Neuronal stem cell (in vitro differentiated cells): ENCODE results near the gene NLN.

Experiments
- DNase-seq: peaks from one replicate; pipeline ENCODE4 v3.0.0-alpha.2; 2013; ENCODE audit warnings: low spot score
- H2AFZ ChIP-seq: one replicate; pipeline ENCODE4 v1.6.1; 2013; ENCODE audit warnings: mild to moderate bottlenecking, low read length, inconsistent platforms
- H2AK5ac ChIP-seq: 2 replicates; pipeline ENCODE4 v1.6.1; 2013; ENCODE audit warnings: low read depth, mild to moderate bottlenecking, inconsistent platforms, low read length, moderate library complexity, mixed read lengths
- H2BK120ac ChIP-seq: 2 replicates; pipeline ENCODE4 v1.6.1; 2013; ENCODE audit warnings: low read depth, mild to moderate bottlenecking, inconsistent platforms, low read length, moderate library complexity, mixed read lengths
- H2BK12ac ChIP-seq: one replicate; pipeline ENCODE4 v1.6.1; 2013; ENCODE audit warnings: low read length, inconsistent platforms
- H2BK15ac ChIP-seq: 2 replicates; pipeline ENCODE4 v1.6.1; 2013; ENCODE audit warnings: mild to moderate bottlenecking, low read length, inconsistent platforms, mixed read lengths
- H2BK5ac ChIP-seq: one replicate; pipeline ENCODE4 v1.6.1; 2013; ENCODE audit warnings: inconsistent platforms, mild to moderate bottlenecking, low read length, moderate library complexity
- H3K14ac ChIP-seq: one replicate; pipeline ENCODE4 v1.6.1; 2013; ENCODE audit warnings: low read length, inconsistent platforms
- H3K18ac ChIP-seq: 2 replicates; pipeline ENCODE4 v1.6.1; 2013; ENCODE audit warnings: low read length, inconsistent platforms
- H3K23ac ChIP-seq: 2 replicates; pipeline ENCODE4 v1.6.1; 2013; ENCODE audit warnings: low read depth, mild to moderate bottlenecking, mixed read lengths, low read length, inconsistent platforms; ENCODE audit not compliant: poor library complexity
- H3K27ac ChIP-seq: replicated peaks from 3 replicates; pipeline ENCODE4 v1.5.1; 2013; ENCODE audit warnings: low read length, inconsistent platforms
- H3K27me3 ChIP-seq, 3 experiments: 2 replicates each; pipeline ENCODE4 v1.6.1; 2013; ENCODE audit warnings: low read length in 3 of 3, mild to moderate bottlenecking in 2 of 3, inconsistent platforms in 1 of 3, low read depth in 1 of 3, mixed read lengths in 1 of 3, moderate library complexity in 1 of 3; ENCODE audit not compliant: control insufficient read depth in 3 of 3, insufficient read depth in 3 of 3
- H3K36me3 ChIP-seq, 2 donors: replicated peaks in 1 of 2; 2 replicates each; pipeline ENCODE4 v1.6.1; 2013; ENCODE audit warnings: low read length in 2 of 2; ENCODE audit not compliant: control insufficient read depth in 2 of 2, insufficient read depth in 2 of 2
- H3K4ac ChIP-seq: 2 replicates; pipeline ENCODE4 v1.6.1; 2013; ENCODE audit warnings: inconsistent platforms, mild to moderate bottlenecking, low read length, moderate library complexity
- H3K4me1 ChIP-seq, 2 donors: 1 replicate in 1 of 2; 2 replicates in 1 of 2; pipeline ENCODE4 v1.6.1; 2013; ENCODE audit warnings: low read length in 2 of 2, low read depth in 1 of 2; ENCODE audit not compliant: control insufficient read depth in 2 of 2, insufficient read depth in 1 of 2
- H3K4me2 ChIP-seq: one replicate; pipeline ENCODE4 v1.6.1; 2013; ENCODE audit warnings: mild to moderate bottlenecking, low read length, inconsistent platforms; ENCODE audit not compliant: insufficient read depth, poor library complexity, severe bottlenecking
- H3K4me3 ChIP-seq, 2 donors: 2 replicates each; pipeline ENCODE4 v1.5.1; 2013; ENCODE audit warnings: low read length in 2 of 2, mild to moderate bottlenecking in 2 of 2, inconsistent platforms in 1 of 2, moderate library complexity in 1 of 2
- H3K79me1 ChIP-seq: one replicate; pipeline ENCODE4 v1.6.1; 2013; ENCODE audit warnings: low read depth, mild to moderate bottlenecking, inconsistent platforms, low read length, moderate library complexity
- H3K9ac ChIP-seq: one replicate; pipeline ENCODE4 v1.6.1; 2013; ENCODE audit warnings: mild to moderate bottlenecking, low read depth, low read length, inconsistent platforms; ENCODE audit not compliant: poor library complexity
- H3K9me3 ChIP-seq, 2 donors: replicated peaks in 1 of 2; 2 replicates each; pipeline versions ENCODE3 to v1.6.1; 2013; ENCODE audit warnings: low read length in 2 of 2, mild to moderate bottlenecking in 2 of 2, inconsistent platforms in 1 of 2, low read depth in 1 of 2, mixed read lengths in 1 of 2, moderate library complexity in 1 of 2; ENCODE audit not compliant: control insufficient read depth in 2 of 2, insufficient read depth in 1 of 2
- H4K8ac ChIP-seq: one replicate; pipeline ENCODE4 v1.6.1; 2013; ENCODE audit warnings: low read depth, mild to moderate bottlenecking, inconsistent platforms, low read length, moderate library complexity
- H4K91ac ChIP-seq: one replicate; pipeline ENCODE4 v1.6.1; 2013; ENCODE audit warnings: low read length, low read depth, mild to moderate bottlenecking, inconsistent platforms; ENCODE audit not compliant: poor library complexity
- WGBS, 2 donors: extraction: QIAGEN DNeasy Blood & Tissue Kit; methylation state at CpG; one replicate each; pipeline ENCODE4 v1.1.7; 2013; ENCODE audit warnings: missing lambda C conversion rate in 2 of 2, mixed read lengths in 1 of 2; ENCODE audit not compliant: insufficient read length in 2 of 2, insufficient replicate concordance in 1 of 2; ENCODE audit errors: extremely low coverage in 2 of 2; 5-methylcytosine and 5-hydroxymethylcytosine counted together

NLN gene

GRCh38 chr5:65707663-65708062 lies 14.3 kb upstream of the NLN start:
- Histone ChIP-seq H3K18ac (no peak overlapping the region), H3K27me3 (no peaks in the 10 kb centered on the region), H3K4me1 (no peaks in the 10 kb centered on the region), H3K79me1 (no peaks in the 10 kb centered on the region), H2BK12ac (no peak overlapping the region), H3K9me3 (no peaks in the 10 kb centered on the region), H3K14ac (no peak overlapping the region), H3K4me3 (no peak overlapping the region), H2AFZ (no peak overlapping the region), H3K4ac (no peak overlapping the region), H2BK15ac (no peak overlapping the region), H3K36me3 (peaks cover 0 to 53% of the 10 kb centered on the region in 2 donors), H2BK120ac (no peak overlapping the region), H3K23ac (no peak overlapping the region), H3K27ac (no peak overlapping the region), H2AK5ac (no peak overlapping the region), H4K91ac (no peak overlapping the region), H2BK5ac (no peak overlapping the region), H3K4me2 (no peak overlapping the region), H4K8ac (no peak overlapping the region), H3K9ac (no peak overlapping the region)
- DNase-seq, result no peak
- WGBS, 2 donors, result no CpG with 5 or more reads among the region's 4 CpGs

GRCh38 chr5:65708145-65708544 lies 13.9 kb upstream of the NLN start:
- Histone ChIP-seq H3K18ac (no peak overlapping the region), H2AK5ac (no peak overlapping the region), H3K27me3 (no peaks in the 10 kb centered on the region), H3K14ac (no peak overlapping the region), H3K36me3 (peaks cover 0 to 50% of the 10 kb centered on the region in 2 donors), H3K27ac (no peak overlapping the region), H3K79me1 (no peaks in the 10 kb centered on the region), H2BK15ac (no peak overlapping the region), H3K9me3 (no peaks in the 10 kb centered on the region), H3K23ac (no peak overlapping the region), H3K4me3 (no peak overlapping the region), H4K91ac (no peak overlapping the region), H3K4me2 (no peak overlapping the region), H2BK120ac (no peak overlapping the region), H4K8ac (no peak overlapping the region), H2BK5ac (no peak overlapping the region), H3K4ac (no peak overlapping the region), H2AFZ (no peak overlapping the region), H2BK12ac (no peak overlapping the region), H3K9ac (no peak overlapping the region), H3K4me1 (no peaks in the 10 kb centered on the region)
- no peak for DNase-seq
- WGBS, 2 donors, result no CpG with 5 or more reads among the region's 4 CpGs

GRCh38 chr5:65718576-65719310 lies 3.3 kb upstream of the NLN start:
- H4K8ac ChIP-seq, result no peak overlapping the region
- H3K79me1 ChIP-seq, result peaks cover 3% of the 10 kb centered on the region
- no peak overlapping the region for H2AFZ ChIP-seq
- no peak overlapping the region for H3K4ac ChIP-seq
- no peak overlapping the region for H2BK5ac ChIP-seq
- H2AK5ac ChIP-seq, result no peak overlapping the region
- no peak overlapping the region for H2BK12ac ChIP-seq
- no peak overlapping the region for H3K27ac ChIP-seq
- no peak overlapping the region for H2BK15ac ChIP-seq
- H2BK120ac ChIP-seq, result no peak overlapping the region
- no peak for DNase-seq
- no peak overlapping the region for H3K18ac ChIP-seq
- no peak overlapping the region for H3K9ac ChIP-seq
- H3K14ac ChIP-seq, result no peak overlapping the region
- H3K23ac ChIP-seq, result no peak overlapping the region
- H3K9me3 ChIP-seq, result no peaks in the 10 kb centered on the region
- peaks cover 0 to 5% of the 10 kb centered on the region in 2 donors for H3K4me1 ChIP-seq
- no peaks in the 10 kb centered on the region for H3K27me3 ChIP-seq
- H4K91ac ChIP-seq, result no peak overlapping the region
- H3K4me2 ChIP-seq, result no peak overlapping the region
- peaks cover 0 to 43% of the 10 kb centered on the region in 2 donors for H3K36me3 ChIP-seq
- no peak overlapping the region for H3K4me3 ChIP-seq

GRCh38 chr5:65721050-65721719 lies 820 bp upstream of the NLN start:
- DNase-seq, result peak; percentile 12

More at GRCh38 chr5:65721050-65721719, 820 bp upstream of the NLN start:
- Histone ChIP-seq H3K9me3 (no peaks in the 10 kb centered on the region), H4K8ac (peak overlapping the region; percentile 48), H3K18ac (no peak overlapping the region), H3K27me3 (no peaks in the 10 kb centered on the region), H2BK5ac (no peak overlapping the region), H3K4me1 (peaks cover 0 to 5% of the 10 kb centered on the region in 2 donors), H3K9ac (peak overlapping the region; percentile 85), H3K36me3 (peaks cover 0 to 30% of the 10 kb centered on the region in 2 donors), H3K4me2 (peak overlapping the region; percentile 69), H2AK5ac (no peak overlapping the region), H2BK15ac (no peak overlapping the region), H3K4me3 (peak overlapping the region; percentile 87 to 91), H3K27ac (no peak overlapping the region), H2BK12ac (no peak overlapping the region), H3K23ac (no peak overlapping the region), H4K91ac (no peak overlapping the region), H3K14ac (no peak overlapping the region), H3K4ac (no peak overlapping the region), H2AFZ (peak overlapping the region; percentile 100), H2BK120ac (no peak overlapping the region), H3K79me1 (peaks cover 3% of the 10 kb centered on the region)
- WGBS, 2 donors, result no CpG with 5 or more reads among the region's 19 CpGs
